Mammary epithelial cell (primary cell): ENCODE data around the gene JAM3.

Experiments used
- CTCF ChIP-seq, 2 donors: IDR thresholded peaks in 1 of 2; conservative IDR thresholded peaks in 1 of 2; 2 replicates each; pipeline ENCODE4 v1.5.1; 2011 to 2012; ENCODE audit warnings: inconsistent platforms in 2 of 2, low read length in 2 of 2, mild to moderate bottlenecking in 2 of 2, control low read depth in 1 of 2, low read depth in 1 of 2; ENCODE audit not compliant: insufficient read depth in 1 of 2; ENCODE audit errors: extremely low read depth in 1 of 2
- EZH2 ChIP-seq: IDR thresholded peaks from 2 replicates; pipeline ENCODE4 v1.6.1; 2012; ENCODE audit warnings: low read length, inconsistent platforms, borderline replicate concordance

GRCh38 chr11:134071766-134072402 lies 3.0 kb downstream of the JAM3 start:
- TF ChIP-seq CTCF (conservative IDR thresholded peaks at IDR 0.05 in 1 of 2, IDR thresholded peaks at IDR 0.05 in 1 of 2; ENCODE audit: extremely low read depth in 1 of 2, insufficient read depth in 1 of 2, low read depth in 1 of 2, low read length in 2 of 2): no peak
- no peak for TF ChIP-seq EZH2
